Keratinocyte (primary cell): ENCODE data around the gene RTKN2. TPM values are rescaled to one million over a fixed set of nuclear protein-coding genes. Genes with fewer than 3 reads are reported as not detected.

Experiments
- DNase-seq: peaks from one replicate; pipeline ENCODE4 v3.0.0-alpha.2; 2011; ENCODE audit warnings: low read depth, missing footprints, low spot score
- FAIRE-seq: peaks from 2 replicates; lab custom pipeline; 2011; peaks lifted over from hg19 to GRCh38; lab: Jason Lieb, UNC
- H2AFZ ChIP-seq: 2 replicates; pipeline ENCODE4 v1.6.0; 2012; ENCODE audit warnings: low read length, control low read depth, inconsistent platforms; ENCODE audit not compliant: control insufficient read depth
- H3K27ac ChIP-seq: 2 replicates; pipeline ENCODE4 v1.5.1; 2011; ENCODE audit warnings: low read length; ENCODE audit not compliant: control insufficient read depth, insufficient read depth
- H3K27me3 ChIP-seq: 3 replicates; pipeline ENCODE4 v1.6.0; 2011; ENCODE audit warnings: low read length; ENCODE audit not compliant: control insufficient read depth, insufficient read depth; ENCODE audit errors: extremely low read depth
- H3K36me3 ChIP-seq, 2 experiments: 2 replicates in 1 of 2; 3 replicates in 1 of 2; pipeline ENCODE4 v1.5.1; 2011; ENCODE audit warnings: low read length in 2 of 2, mild to moderate bottlenecking in 1 of 2; ENCODE audit not compliant: control insufficient read depth in 2 of 2, insufficient read depth in 2 of 2; ENCODE audit errors: extremely low read depth in 1 of 2
- H3K4me1 ChIP-seq: 3 replicates; pipeline ENCODE4 v1.5.1; 2011; ENCODE audit warnings: low read length; ENCODE audit not compliant: control insufficient read depth, insufficient read depth; ENCODE audit errors: extremely low read depth
- H3K4me2 ChIP-seq: 3 replicates; pipeline ENCODE4 v1.6.0; 2011; ENCODE audit warnings: low read depth, low read length; ENCODE audit not compliant: control insufficient read depth, insufficient read depth; ENCODE audit errors: extremely low read depth
- H3K4me3 ChIP-seq, 3 experiments: fragments of 200-600 bp in 1 of 3; sonication (generic) in 1 of 3; 2 replicates in 2 of 3; 3 replicates in 1 of 3; pipeline ENCODE4 v1.5.1; 2011 to 2016; ENCODE audit warnings: low read length in 3 of 3, mild to moderate bottlenecking in 3 of 3, control low read depth in 2 of 3, inconsistent platforms in 1 of 3, low read depth in 1 of 3, mixed read lengths in 1 of 3, mixed run types in 1 of 3, moderate library complexity in 1 of 3; ENCODE audit not compliant: control insufficient read depth in 2 of 3, insufficient read depth in 2 of 3; ENCODE audit errors: extremely low read depth in 1 of 3
- H3K79me2 ChIP-seq: 2 replicates; pipeline ENCODE4 v1.6.0; 2012; ENCODE audit warnings: low read length; ENCODE audit not compliant: control insufficient read depth, insufficient read depth
- H3K9ac ChIP-seq: 3 replicates; pipeline ENCODE4 v1.6.0; 2011; ENCODE audit warnings: low read length; ENCODE audit not compliant: control insufficient read depth, insufficient read depth; ENCODE audit errors: extremely low read depth
- H3K9me1 ChIP-seq: 3 replicates; pipeline ENCODE4 v1.6.0; 2011; ENCODE audit warnings: low read length; ENCODE audit not compliant: control insufficient read depth, insufficient read depth; ENCODE audit errors: extremely low read depth
- H3K9me3 ChIP-seq: 2 replicates; pipeline ENCODE4 v1.5.1; 2012; ENCODE audit warnings: low read depth, low read length; ENCODE audit not compliant: control insufficient read depth
- H4K20me1 ChIP-seq: 3 replicates; pipeline ENCODE4 v1.6.0; 2011; ENCODE audit warnings: low read length; ENCODE audit not compliant: control insufficient read depth, insufficient read depth; ENCODE audit errors: extremely low read depth
- CTCF ChIP-seq, 3 experiments: IDR thresholded peaks in 1 of 3; conservative IDR thresholded peaks in 1 of 3; optimal IDR thresholded peaks in 1 of 3; 2 replicates in 2 of 3; 3 replicates in 1 of 3; pipeline versions ENCODE3 to v1.5.1; 2011; ENCODE audit warnings: low read length in 3 of 3, mild to moderate bottlenecking in 3 of 3, moderate library complexity in 2 of 3, control low read depth in 1 of 3, inconsistent platforms in 1 of 3; ENCODE audit not compliant: insufficient read depth in 2 of 3; ENCODE audit errors: extremely low read depth in 1 of 3
- EZH2 ChIP-seq: IDR thresholded peaks from one replicate; pipeline ENCODE4 v1.6.1; 2012; ENCODE audit warnings: inconsistent platforms, mild to moderate bottlenecking, low read length, moderate library complexity
- dilution Hi-C: fragments of 300-500 bp; cut with MboI; formaldehyde crosslinking; loops from one replicate; pipeline ENCODE4 v1.7.0; 2020; ENCODE audit warnings: low sequenced_read_pairs; ENCODE audit not compliant: extremely low pct_ligation_motif_present
- polyA plus RNA-seq, 5 experiments: library from polyadenylated mRNA; depleted of rRNA in 3 of 5; stranded (reverse) in 3 of 5; stranded (forward) in 1 of 5; unstranded in 1 of 5; fragments of >200 nt; gene quantifications; 1 replicate in 1 of 5; 2 replicates in 3 of 5; 3 replicates in 1 of 5; pipeline versions ENCODE4 v1.2.1 to v1.2.3, GENCODE V29; 2011 to 2012; ENCODE audit warnings: missing spikeins in 2 of 5, low read depth in 1 of 5, low replicate concordance in 1 of 5

Gene RTKN2
- polyA plus RNA-seq, 1 donor (not counting 4 experiments of a cell fraction or from before 2014, with no cell fraction given) = 3.2 TPM

- Histone ChIP-seq H3K4me2 (no peak overlapping the region), H3K27ac (no peak overlapping the region), H3K4me1 (no peaks in the 10 kb centered on the region), H4K20me1 (no peaks in the 10 kb centered on the region), H3K9ac (no peak overlapping the region), H3K4me3 (no peak overlapping the region), H3K9me3 (no peaks in the 10 kb centered on the region), H3K9me1 (no peaks in the 10 kb centered on the region), H3K36me3 (no peaks in the 10 kb centered on the region), H2AFZ (no peak overlapping the region), H3K27me3 (no peaks in the 10 kb centered on the region), H3K79me2 (no peaks in the 10 kb centered on the region)
- DNase-seq = no peak
- TF ChIP-seq EZH2 (no peak), CTCF (optimal IDR thresholded peaks at IDR 0.05 in 1 of 3, IDR thresholded peaks at IDR 0.05 in 1 of 3, conservative IDR thresholded peaks at IDR 0.05 in 1 of 3; ENCODE audit: extremely low read depth in 1 of 3, insufficient read depth in 2 of 3, low read length in 3 of 3) (no peak)
- dilution Hi-C loops = no loop called here
- FAIRE-seq = no peak
These were observed 81.5 kb downstream of the RTKN2 start for GRCh38 chr10:62186999-62187675.

GRCh38 chr10:62185919-62186692 lies 82.5 kb downstream of the RTKN2 start:
- no peaks in the 10 kb centered on the region for H4K20me1 ChIP-seq
- H3K4me1 ChIP-seq = peaks cover 4% of the 10 kb centered on the region
- no peak overlapping the region for H3K27ac ChIP-seq
- H3K4me3 ChIP-seq = no peak overlapping the region
- no peaks in the 10 kb centered on the region for H3K9me3 ChIP-seq
- no peaks in the 10 kb centered on the region for H3K9me1 ChIP-seq
- H3K9ac ChIP-seq = no peak overlapping the region
- no peak for TF ChIP-seq CTCF (optimal IDR thresholded peaks at IDR 0.05 in 1 of 3, IDR thresholded peaks at IDR 0.05 in 1 of 3, conservative IDR thresholded peaks at IDR 0.05 in 1 of 3; ENCODE audit: extremely low read depth in 1 of 3, insufficient read depth in 2 of 3, low read length in 3 of 3)
- H3K79me2 ChIP-seq = no peaks in the 10 kb centered on the region
- FAIRE-seq (no peak), DNase-seq (no peak)
- H3K27me3 ChIP-seq = no peaks in the 10 kb centered on the region
- no peak overlapping the region for H3K4me2 ChIP-seq
- dilution Hi-C loops = no loop called here
- no peak overlapping the region for H2AFZ ChIP-seq
- H3K36me3 ChIP-seq = no peaks in the 10 kb centered on the region
